ENCODE results near the gene ZDHHC8. TPM values are rescaled to one million over a fixed set of nuclear protein-coding genes. Genes with fewer than 3 reads are reported as not detected.

The ZDHHC8 gene
- total RNA-seq, 1 experiment from 2014 or later: 89.3 TPM

DNA sequence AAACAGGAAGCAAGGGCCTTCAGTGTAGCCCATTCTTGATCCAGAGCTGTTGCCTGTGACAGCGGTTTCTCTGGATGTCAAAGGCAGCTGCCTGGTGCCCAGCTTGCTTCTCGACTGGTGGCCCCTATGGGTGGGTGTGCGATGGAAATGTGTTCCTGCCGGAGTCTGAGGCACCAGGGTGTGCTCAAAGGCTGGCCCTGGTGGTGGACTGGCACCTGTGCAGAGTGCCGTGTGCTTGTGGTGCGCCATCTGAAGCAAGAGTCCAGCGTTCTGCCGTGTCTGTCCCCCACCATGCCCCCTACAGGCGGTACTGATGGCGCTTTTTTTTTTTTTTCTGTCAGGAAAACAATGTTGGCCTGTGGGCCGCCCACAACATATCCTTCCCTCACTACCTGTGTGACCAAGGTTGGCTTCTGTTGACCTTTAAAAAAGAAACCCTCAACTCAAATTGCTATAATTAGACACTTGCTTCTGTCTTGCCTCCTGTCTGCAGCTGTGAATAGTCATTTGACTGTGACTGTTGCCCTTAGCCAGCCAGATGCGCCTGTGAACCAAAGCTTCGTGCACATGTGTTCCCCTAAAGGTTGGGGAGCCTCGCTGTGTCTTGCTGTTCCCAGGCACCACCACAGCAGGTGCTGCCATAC is 20.4 kb upstream of the ZDHHC8 start:
- Histone ChIP-seq H3K27me3 (ENCODE audit: insufficient read depth, low read length) (no peaks in the 10 kb centered on the region), H3K9ac (ENCODE audit: low read length) (peak overlapping the region; percentile 4; the same call in 1 of the 2 replicates), H3K4me1 (ENCODE audit: control insufficient read depth in 1 of 2, insufficient read depth in 2 of 2, low read length in 2 of 2) (peaks cover 8 to 12% of the 10 kb centered on the region in 2 experiments), H3K9me2 (ENCODE audit: insufficient read depth) (no peaks in the 10 kb centered on the region), H3K4me3 (replicated peaks in 1 of 2; ENCODE audit: low read depth in 1 of 2, low read length in 2 of 2) (no peak overlapping the region), H3K27ac (ENCODE audit: low read depth, low read length) (peak overlapping the region; percentile 34), H3K36me3 (ENCODE audit: control insufficient read depth in 1 of 2, insufficient read depth in 2 of 2, low read length in 2 of 2) (peaks cover 22 to 65% of the 10 kb centered on the region in 2 experiments; a peak in 3 of 4 replicates), H2AFZ (ENCODE audit: low read depth, low read length, poor library complexity, severe bottlenecking) (no peak overlapping the region), H3K79me2 (ENCODE audit: insufficient read depth, low read length) (peaks cover 25% of the 10 kb centered on the region), H3K4me2 (ENCODE audit: low read length) (no peak overlapping the region), H4K20me1 (ENCODE audit: insufficient read depth) (no peaks in the 10 kb centered on the region), H3K9me3 (ENCODE audit: control insufficient read depth in 1 of 2, insufficient read depth in 1 of 2, low read depth in 1 of 2, low read length in 2 of 2) (no peaks in the 10 kb centered on the region)
- DNase-seq (ENCODE audit: low read depth, low spot score) (peak; percentile 51), ATAC-seq (peak; percentile 75)
- POLR2A ChIA-PET: no interaction called here
- intact Hi-C loops (cut with micrococcal nuclease): loop anchor here (10.0 kb wide), 1 partner anchor 146 kb away; no protein-coding TSS in a partner anchor
- CTCF ChIA-PET: no interaction called here
- RAD21 ChIA-PET (ENCODE audit: low non-redundant PET in 1 of 2, low total read pairs in 2 of 2, uncharacterized antibody in 2 of 2, unreplicated experiment in 2 of 2): no interaction called here
- BruUV-seq (replicated peaks): no TSS peak
- TF ChIP-seq, protein P1, sequence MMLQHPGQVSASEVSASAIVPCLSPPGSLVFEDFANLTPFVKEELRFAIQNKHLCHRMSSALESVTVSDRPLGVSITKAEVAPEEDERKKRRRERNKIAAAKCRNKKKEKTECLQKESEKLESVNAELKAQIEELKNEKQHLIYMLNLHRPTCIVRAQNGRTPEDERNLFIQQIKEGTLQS (IDR thresholded peaks at IDR 0.05): no peak
- no peak for TF ChIP-seq YY1 (IDR thresholded peaks at IDR 0.05; ENCODE audit: extremely low read depth, insufficient replicate concordance, low read depth, low read length)
- TF ChIP-seq ZBTB33 (IDR thresholded peaks at IDR 0.05; ENCODE audit: extremely low read depth, insufficient replicate concordance, low read length): no peak
- no peak for TF ChIP-seq ZFX (IDR thresholded peaks at IDR 0.05)
- TF ChIP-seq, protein P2, sequence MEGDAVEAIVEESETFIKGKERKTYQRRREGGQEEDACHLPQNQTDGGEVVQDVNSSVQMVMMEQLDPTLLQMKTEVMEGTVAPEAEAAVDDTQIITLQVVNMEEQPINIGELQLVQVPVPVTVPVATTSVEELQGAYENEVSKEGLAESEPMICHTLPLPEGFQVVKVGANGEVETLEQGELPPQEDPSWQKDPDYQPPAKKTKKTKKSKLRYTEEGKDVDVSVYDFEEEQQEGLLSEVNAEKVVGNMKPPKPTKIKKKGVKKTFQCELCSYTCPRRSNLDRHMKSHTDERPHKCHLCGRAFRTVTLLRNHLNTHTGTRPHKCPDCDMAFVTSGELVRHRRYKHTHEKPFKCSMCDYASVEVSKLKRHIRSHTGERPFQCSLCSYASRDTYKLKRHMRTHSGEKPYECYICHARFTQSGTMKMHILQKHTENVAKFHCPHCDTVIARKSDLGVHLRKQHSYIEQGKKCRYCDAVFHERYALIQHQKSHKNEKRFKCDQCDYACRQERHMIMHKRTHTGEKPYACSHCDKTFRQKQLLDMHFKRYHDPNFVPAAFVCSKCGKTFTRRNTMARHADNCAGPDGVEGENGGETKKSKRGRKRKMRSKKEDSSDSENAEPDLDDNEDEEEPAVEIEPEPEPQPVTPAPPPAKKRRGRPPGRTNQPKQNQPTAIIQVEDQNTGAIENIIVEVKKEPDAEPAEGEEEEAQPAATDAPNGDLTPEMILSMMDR (IDR thresholded peaks at IDR 0.05 in 2 of 3, conservative IDR thresholded peaks at IDR 0.05 in 1 of 3; ENCODE audit: borderline replicate concordance in 1 of 3, insufficient read depth in 1 of 3, low read depth in 2 of 3, low read length in 2 of 3): peak; percentile 23 to 77 (median 74); a peak in 5 of 6 replicates
- 0 out of 2 replicates have a peak, but pooled peaks have one; percentile 24 for TF ChIP-seq MAX (IDR thresholded peaks at IDR 0.05)

Measured in HCT116 (cell line).